ENCODE data around the gene APBA1. TPM values are rescaled to one million over a fixed set of nuclear protein-coding genes. Genes with fewer than 3 reads are reported as not detected.

The APBA1 gene
- total RNA-seq, 1 donor from 2014 or later: 3.4 TPM

DNA sequence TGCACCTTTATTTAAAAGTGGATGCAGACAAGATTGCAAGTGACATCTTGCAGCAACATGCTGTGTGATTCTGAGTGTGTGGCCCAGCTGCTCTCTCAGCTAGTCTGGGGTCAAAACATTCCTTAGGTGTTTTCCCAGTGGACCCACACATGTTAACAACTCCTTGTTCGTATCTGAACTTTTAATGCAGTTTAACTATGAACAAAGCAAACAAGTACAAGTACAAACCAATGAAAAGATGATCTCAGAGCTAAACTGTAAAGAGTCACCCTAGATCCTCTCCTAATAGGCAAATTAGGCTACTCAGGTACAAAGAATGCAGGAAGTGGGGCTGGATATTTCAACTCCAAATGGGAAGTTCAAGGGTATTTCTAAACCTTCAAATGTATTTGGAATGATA lies 238.8 kb downstream of the APBA1 start:
- Histone ChIP-seq H4K20me1 (ENCODE audit: low read depth) (no peaks in the 10 kb centered on the region), H3K79me2 (ENCODE audit: low read depth) (no peaks in the 10 kb centered on the region), H3K27ac (no peak overlapping the region), H3K27me3 (no peaks in the 10 kb centered on the region), H3K9ac (no peak overlapping the region), H3K4me3 (no peak overlapping the region), H3F3A (ENCODE audit: low read depth) (no peaks in the 10 kb centered on the region), H3K36me3 (no peaks in the 10 kb centered on the region), H3K4me2 (no peak overlapping the region), H2AFZ (replicated peaks) (no peak overlapping the region), H3K9me3 (ENCODE audit: low read depth) (no peaks in the 10 kb centered on the region), H3K4me1 (peaks cover 10% of the 10 kb centered on the region)
- Mint-ChIP-seq H3K27ac (no peak overlapping the region), H3K4me1 (peaks cover 14% of the 10 kb centered on the region), H3K9me3 (peaks cover 13% of the 10 kb centered on the region), H3K4me3 (no peak overlapping the region), H3K36me3 (peaks cover 6% of the 10 kb centered on the region), H3K27me3 (ENCODE audit: insufficient read depth, low read depth) (peaks cover 6% of the 10 kb centered on the region)
- TF ChIP-seq EZH2phosphoT487 (IDR thresholded peaks at IDR 0.05): no peak
- TF ChIP-seq CTCF (IDR thresholded peaks at IDR 0.05): no peak
- TF ChIP-seq EZH2 (IDR thresholded peaks at IDR 0.05): no peak
- DNase-seq (ENCODE audit: low spot score): no peak

- H3K4me2 ChIP-seq: no peak overlapping the region
- H3F3A ChIP-seq (ENCODE audit: low read depth): no peaks in the 10 kb centered on the region
- Mint-ChIP-seq H3K4me1 (peaks cover 14% of the 10 kb centered on the region), H3K27me3 (ENCODE audit: insufficient read depth, low read depth) (peaks cover 6% of the 10 kb centered on the region), H3K4me3 (no peak overlapping the region), H3K27ac (no peak overlapping the region), H3K36me3 (peaks cover 6% of the 10 kb centered on the region), H3K9me3 (peaks cover 17% of the 10 kb centered on the region)
- H3K36me3 ChIP-seq: no peaks in the 10 kb centered on the region
- H3K4me1 ChIP-seq: peaks cover 10% of the 10 kb centered on the region
- H3K27ac ChIP-seq: no peak overlapping the region
- H3K27me3 ChIP-seq: no peaks in the 10 kb centered on the region
- no peaks in the 10 kb centered on the region for H4K20me1 ChIP-seq (ENCODE audit: low read depth)
- no peak overlapping the region for H3K4me3 ChIP-seq
- no peaks in the 10 kb centered on the region for H3K79me2 ChIP-seq (ENCODE audit: low read depth)
- no peak overlapping the region for H2AFZ ChIP-seq (replicated peaks)
- no peak overlapping the region for H3K9ac ChIP-seq
- TF ChIP-seq CTCF (IDR thresholded peaks at IDR 0.05) (no peak), EZH2phosphoT487 (IDR thresholded peaks at IDR 0.05) (no peak), EZH2 (IDR thresholded peaks at IDR 0.05) (no peak)
- no peaks in the 10 kb centered on the region for H3K9me3 ChIP-seq (ENCODE audit: low read depth)
- DNase-seq (ENCODE audit: low spot score): no peak
These were observed 239.5 kb downstream of the APBA1 start for GRCh38 chr9:69432623-69433022.

- Histone ChIP-seq H3K9ac (no peak overlapping the region), H3K9me3 (ENCODE audit: low read depth) (no peaks in the 10 kb centered on the region), H4K20me1 (ENCODE audit: low read depth) (no peaks in the 10 kb centered on the region), H3K4me3 (no peak overlapping the region), H3K4me1 (peaks cover 10% of the 10 kb centered on the region), H3K27ac (no peak overlapping the region), H2AFZ (replicated peaks) (no peak overlapping the region), H3K79me2 (ENCODE audit: low read depth) (no peaks in the 10 kb centered on the region), H3F3A (ENCODE audit: low read depth) (no peaks in the 10 kb centered on the region), H3K36me3 (no peaks in the 10 kb centered on the region), H3K27me3 (no peaks in the 10 kb centered on the region), H3K4me2 (no peak overlapping the region)
- TF ChIP-seq EZH2 (IDR thresholded peaks at IDR 0.05) (no peak), CTCF (IDR thresholded peaks at IDR 0.05) (no peak), EZH2phosphoT487 (IDR thresholded peaks at IDR 0.05) (no peak)
- peaks cover 6% of the 10 kb centered on the region for H3K27me3 Mint-ChIP-seq (ENCODE audit: insufficient read depth, low read depth)
- DNase-seq (ENCODE audit: low spot score): no peak
- H3K36me3 Mint-ChIP-seq: peaks cover 6% of the 10 kb centered on the region
- H3K4me3 Mint-ChIP-seq: no peak overlapping the region
- peaks cover 15% of the 10 kb centered on the region for H3K9me3 Mint-ChIP-seq
- no peak overlapping the region for H3K27ac Mint-ChIP-seq
- H3K4me1 Mint-ChIP-seq: peaks cover 14% of the 10 kb centered on the region
These were observed 240.4 kb downstream of the APBA1 start for GRCh38 chr9:69431777-69432176.

Measured in neural progenitor cell (in vitro differentiated cells).